ENCODE data around the gene RNF17.

RNF17 gene

DNA sequence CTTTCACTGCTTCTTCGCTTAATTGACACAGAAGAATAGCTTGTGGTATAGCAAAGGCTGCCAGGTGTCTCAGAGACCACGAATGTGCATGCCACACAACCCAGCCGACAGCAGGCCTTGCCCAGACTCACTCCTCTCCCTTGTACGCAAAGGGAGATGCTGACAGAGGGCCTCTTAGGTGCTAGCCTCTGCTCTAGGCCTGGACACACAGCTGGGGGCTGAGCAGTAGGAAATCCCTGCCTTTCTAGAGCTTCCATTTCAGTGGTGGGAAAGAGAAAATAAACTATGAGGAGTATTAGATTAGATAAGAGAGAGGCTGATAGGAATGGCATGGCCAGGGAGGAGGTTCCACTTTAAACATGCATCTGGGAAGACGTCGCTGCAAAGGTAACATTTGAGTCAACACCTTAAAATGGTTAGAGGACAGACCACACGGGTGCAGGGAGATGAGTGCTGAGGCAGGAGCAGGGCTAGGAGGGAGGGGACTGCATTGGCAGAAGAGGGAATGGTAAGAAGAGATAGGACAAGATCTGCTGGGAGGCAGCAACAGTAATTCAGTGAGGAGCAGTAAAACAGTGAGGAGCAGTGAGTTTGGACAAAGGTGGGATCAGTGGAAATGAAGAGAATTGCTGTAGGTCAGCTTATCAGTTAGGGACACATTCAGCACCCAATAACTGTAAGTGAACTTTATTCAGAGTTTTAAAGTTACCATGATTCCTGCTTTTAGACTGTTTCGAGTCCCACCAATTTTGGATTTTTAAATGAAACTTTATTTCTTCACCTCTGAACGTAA, 100.0 kb downstream of the RNF17 start (continued):
- TF ChIP-seq, protein P1, sequence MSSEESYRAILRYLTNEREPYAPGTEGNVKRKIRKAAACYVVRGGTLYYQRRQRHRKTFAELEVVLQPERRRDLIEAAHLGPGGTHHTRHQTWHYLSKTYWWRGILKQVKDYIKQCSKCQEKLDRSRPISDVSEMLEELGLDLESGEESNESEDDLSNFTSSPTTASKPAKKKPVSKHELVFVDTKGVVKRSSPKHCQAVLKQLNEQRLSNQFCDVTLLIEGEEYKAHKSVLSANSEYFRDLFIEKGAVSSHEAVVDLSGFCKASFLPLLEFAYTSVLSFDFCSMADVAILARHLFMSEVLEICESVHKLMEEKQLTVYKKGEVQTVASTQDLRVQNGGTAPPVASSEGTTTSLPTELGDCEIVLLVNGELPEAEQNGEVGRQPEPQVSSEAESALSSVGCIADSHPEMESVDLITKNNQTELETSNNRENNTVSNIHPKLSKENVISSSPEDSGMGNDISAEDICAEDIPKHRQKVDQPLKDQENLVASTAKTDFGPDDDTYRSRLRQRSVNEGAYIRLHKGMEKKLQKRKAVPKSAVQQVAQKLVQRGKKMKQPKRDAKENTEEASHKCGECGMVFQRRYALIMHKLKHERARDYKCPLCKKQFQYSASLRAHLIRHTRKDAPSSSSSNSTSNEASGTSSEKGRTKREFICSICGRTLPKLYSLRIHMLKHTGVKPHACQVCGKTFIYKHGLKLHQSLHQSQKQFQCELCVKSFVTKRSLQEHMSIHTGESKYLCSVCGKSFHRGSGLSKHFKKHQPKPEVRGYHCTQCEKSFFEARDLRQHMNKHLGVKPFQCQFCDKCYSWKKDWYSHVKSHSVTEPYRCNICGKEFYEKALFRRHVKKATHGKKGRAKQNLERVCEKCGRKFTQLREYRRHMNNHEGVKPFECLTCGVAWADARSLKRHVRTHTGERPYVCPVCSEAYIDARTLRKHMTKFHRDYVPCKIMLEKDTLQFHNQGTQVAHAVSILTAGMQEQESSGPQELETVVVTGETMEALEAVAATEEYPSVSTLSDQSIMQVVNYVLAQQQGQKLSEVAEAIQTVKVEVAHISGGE (tag by site-specific recombination; conservative IDR thresholded peaks at IDR 0.05; ENCODE audit: low read depth): no peak
- TF ChIP-seq ZNF473 (tag by site-specific recombination; IDR thresholded peaks at IDR 0.05): no peak

DNA sequence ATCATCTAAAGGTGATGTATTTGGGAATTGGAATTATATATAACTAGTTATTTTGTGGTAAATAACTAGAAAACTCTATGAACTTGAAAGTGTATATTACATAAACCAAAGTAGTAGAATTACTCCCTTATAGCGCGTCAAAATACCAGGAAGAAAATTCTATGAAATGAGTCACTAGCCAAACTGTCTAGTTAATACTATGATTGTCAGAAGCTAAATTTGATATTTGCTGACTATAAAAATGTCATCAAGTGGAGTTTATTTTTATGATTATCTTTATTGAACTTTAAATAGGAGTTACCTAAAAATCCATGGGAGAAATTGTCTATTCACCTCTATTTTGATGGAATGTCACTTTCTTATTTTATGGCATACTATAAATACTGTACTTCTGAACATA, 100.6 kb downstream of the RNF17 start:
- TF ChIP-seq ZNF112 (tag by site-specific recombination; IDR thresholded peaks at IDR 0.05): no peak
- no peak for TF ChIP-seq ZNF266 (tag by site-specific recombination; IDR thresholded peaks at IDR 0.05; ENCODE audit: low read depth)
- no peak for TF ChIP-seq ZNF624 (tag by site-specific recombination; IDR thresholded peaks at IDR 0.05)
- no peak for TF ChIP-seq ZBTB48 (tag by site-specific recombination; IDR thresholded peaks at IDR 0.05)
- no peak for TF ChIP-seq ZNF311 (tag by site-specific recombination; IDR thresholded peaks at IDR 0.05; ENCODE audit: borderline replicate concordance)
- no peak for TF ChIP-seq ELK4 (IDR thresholded peaks at IDR 0.05; ENCODE audit: borderline replicate concordance, low read depth, low read length)
- TF ChIP-seq ZNF837 (tag by site-specific recombination; IDR thresholded peaks at IDR 0.05): no peak
- TF ChIP-seq ZNF174 (tag by site-specific recombination; IDR thresholded peaks at IDR 0.05): no peak
- TF ChIP-seq WT1 (tag by site-specific recombination; IDR thresholded peaks at IDR 0.05): peak; percentile 22; the same call in 1 of the 2 replicates
- no peak for TF ChIP-seq TCF7L2 (IDR thresholded peaks at IDR 0.05; ENCODE audit: borderline replicate concordance, low read depth, low read length)
- no peak for TF ChIP-seq SP3 (tag by site-specific recombination; IDR thresholded peaks at IDR 0.05)
- TF ChIP-seq, protein P2, sequence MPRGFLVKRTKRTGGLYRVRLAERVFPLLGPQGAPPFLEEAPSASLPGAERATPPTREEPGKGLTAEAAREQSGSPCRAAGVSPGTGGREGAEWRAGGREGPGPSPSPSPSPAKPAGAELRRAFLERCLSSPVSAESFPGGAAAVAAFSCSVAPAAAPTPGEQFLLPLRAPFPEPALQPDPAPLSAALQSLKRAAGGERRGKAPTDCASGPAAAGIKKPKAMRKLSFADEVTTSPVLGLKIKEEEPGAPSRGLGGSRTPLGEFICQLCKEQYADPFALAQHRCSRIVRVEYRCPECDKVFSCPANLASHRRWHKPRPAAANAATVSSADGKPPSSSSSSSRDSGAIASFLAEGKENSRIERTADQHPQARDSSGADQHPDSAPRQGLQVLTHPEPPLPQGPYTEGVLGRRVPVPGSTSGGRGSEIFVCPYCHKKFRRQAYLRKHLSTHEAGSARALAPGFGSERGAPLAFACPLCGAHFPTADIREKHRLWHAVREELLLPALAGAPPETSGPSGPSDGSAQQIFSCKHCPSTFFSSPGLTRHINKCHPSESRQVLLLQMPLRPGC (tag by site-specific recombination; IDR thresholded peaks at IDR 0.05): no peak
- TF ChIP-seq, protein P1 (tag by site-specific recombination; conservative IDR thresholded peaks at IDR 0.05; ENCODE audit: low read depth): no peak
- no peak for TF ChIP-seq ZNF600 (tag by site-specific recombination; IDR thresholded peaks at IDR 0.05)
- no peak for TF ChIP-seq ZNF324 (tag by site-specific recombination; IDR thresholded peaks at IDR 0.05)
- TF ChIP-seq, protein P3, sequence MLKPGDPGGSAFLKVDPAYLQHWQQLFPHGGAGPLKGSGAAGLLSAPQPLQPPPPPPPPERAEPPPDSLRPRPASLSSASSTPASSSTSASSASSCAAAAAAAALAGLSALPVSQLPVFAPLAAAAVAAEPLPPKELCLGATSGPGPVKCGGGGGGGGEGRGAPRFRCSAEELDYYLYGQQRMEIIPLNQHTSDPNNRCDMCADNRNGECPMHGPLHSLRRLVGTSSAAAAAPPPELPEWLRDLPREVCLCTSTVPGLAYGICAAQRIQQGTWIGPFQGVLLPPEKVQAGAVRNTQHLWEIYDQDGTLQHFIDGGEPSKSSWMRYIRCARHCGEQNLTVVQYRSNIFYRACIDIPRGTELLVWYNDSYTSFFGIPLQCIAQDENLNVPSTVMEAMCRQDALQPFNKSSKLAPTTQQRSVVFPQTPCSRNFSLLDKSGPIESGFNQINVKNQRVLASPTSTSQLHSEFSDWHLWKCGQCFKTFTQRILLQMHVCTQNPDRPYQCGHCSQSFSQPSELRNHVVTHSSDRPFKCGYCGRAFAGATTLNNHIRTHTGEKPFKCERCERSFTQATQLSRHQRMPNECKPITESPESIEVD (tag by site-specific recombination; IDR thresholded peaks at IDR 0.05): peak; percentile 75
- no peak for TF ChIP-seq PRDM1 (tag by site-specific recombination; IDR thresholded peaks at IDR 0.05)
- no peak for TF ChIP-seq ZSCAN16 (tag by site-specific recombination; IDR thresholded peaks at IDR 0.05)
- TF ChIP-seq SALL2 (tag by site-specific recombination; IDR thresholded peaks at IDR 0.05; ENCODE audit: borderline replicate concordance): no peak
- TF ChIP-seq OSR2 (tag by site-specific recombination; IDR thresholded peaks at IDR 0.05): peak; percentile 18; the same call in 1 of the 2 replicates
- TF ChIP-seq ZNF658 (tag by site-specific recombination; IDR thresholded peaks at IDR 0.05): no peak
- H3K9me3 ChIP-seq (ENCODE audit: control insufficient read depth, insufficient read depth, low read depth, low read length): no peaks in the 10 kb centered on the region
- peaks cover 4% of the 10 kb centered on the region; the same call in 1 of the 2 replicates for H3K4me1 ChIP-seq (ENCODE audit: control insufficient read depth, insufficient read depth, low read length)
- no peak overlapping the region for H3K4me3 ChIP-seq (ENCODE audit: low read depth, low read length)
- no peaks in the 10 kb centered on the region for H3K36me3 ChIP-seq (ENCODE audit: control insufficient read depth in 2 of 2, insufficient read depth in 1 of 2, low read length in 2 of 2)
- ChIA-PET POLR2A (no interaction called here), CTCF (no interaction called here)
- H3K27ac ChIP-seq (ENCODE audit: extremely low read depth, low read depth, low read length): no peak overlapping the region
